SU-DHL-6 (cell line): ENCODE results near the gene PPP1R37.

Experiments
- H2AFZ ChIP-seq: fragments of 200-600 bp; sonication (generic); 2 replicates; pipeline ENCODE4 v1.6.1; 2014; ENCODE audit warnings: low read depth, mild to moderate bottlenecking, moderate library complexity, mixed read lengths, antibody characterized with exemption, low read length; ENCODE audit not compliant: severe bottlenecking
- H3F3A ChIP-seq: fragments of 200-600 bp; shearing (Covaris generic); 2 replicates; pipeline ENCODE4 v1.6.0; 2016; ENCODE audit warnings: antibody characterized with exemption, mild to moderate bottlenecking; ENCODE audit not compliant: insufficient read depth
- H3K27ac ChIP-seq: fragments of 200-600 bp; sonication (generic); 2 replicates; pipeline ENCODE4 v1.5.1; 2016; ENCODE audit warnings: low read depth, mild to moderate bottlenecking, low read length, moderate library complexity, mixed read lengths
- H3K27me3 ChIP-seq: fragments of 200-600 bp; sonication (generic), shearing (Covaris generic); 2 replicates; pipeline ENCODE4 v1.6.0; 2014; ENCODE audit warnings: mild to moderate bottlenecking, low read length
- H3K36me3 ChIP-seq: fragments of 200-600 bp; sonication (generic); 2 replicates; pipeline ENCODE4 v1.6.1; 2014; ENCODE audit warnings: mild to moderate bottlenecking, low read length, mixed read lengths
- H3K4me2 ChIP-seq: fragments of 300-600, 200-600 bp; shearing (Covaris generic), sonication (generic); 2 replicates; pipeline ENCODE4 v1.6.0; 2014; ENCODE audit warnings: low read length, low read depth, mild to moderate bottlenecking; ENCODE audit not compliant: poor library complexity, severe bottlenecking
- H3K4me3 ChIP-seq: fragments of 200-600 bp; sonication (generic); 2 replicates; pipeline ENCODE4 v1.5.1; 2014; ENCODE audit warnings: antibody characterized with exemption, low read length, mild to moderate bottlenecking, mixed read lengths; ENCODE audit not compliant: insufficient read depth, poor library complexity, severe bottlenecking
- H3K79me2 ChIP-seq: fragments of 200-600 bp; sonication (generic); 2 replicates; pipeline ENCODE4 v1.6.1; 2014; ENCODE audit warnings: mild to moderate bottlenecking, low read length, moderate library complexity; ENCODE audit not compliant: insufficient read depth
- H3K9ac ChIP-seq: fragments of 200-600 bp; sonication (generic); 2 replicates; pipeline ENCODE4 v1.7.0; 2014; ENCODE audit warnings: mild to moderate bottlenecking, low read length
- H3K9me2 ChIP-seq: fragments of 200-600 bp; sonication (generic); replicated peaks from 2 replicates; pipeline ENCODE4 v1.6.1; 2014; ENCODE audit warnings: low read length; ENCODE audit not compliant: insufficient read depth
- H3K9me3 ChIP-seq: fragments of 200-600 bp; sonication (generic); 2 replicates; pipeline ENCODE4 v1.6.1; 2014; ENCODE audit warnings: low read length, mixed read lengths; ENCODE audit not compliant: insufficient read depth
- H4K20me1 ChIP-seq: fragments of 200-600 bp; sonication (generic); 2 replicates; pipeline ENCODE4 v1.6.1; 2014; ENCODE audit warnings: low read depth, mild to moderate bottlenecking, antibody characterized with exemption, low read length, moderate library complexity, mixed read lengths
- CTCF ChIP-seq: fragments of 200-600 bp; sonication (generic); IDR thresholded peaks from one replicate; pipeline ENCODE4 v1.5.1; 2017; ENCODE audit warnings: antibody characterized with exemption, mild to moderate bottlenecking, low read length, moderate library complexity; ENCODE audit not compliant: insufficient read depth, poor library complexity, severe bottlenecking
- EZH2phosphoT487 ChIP-seq: fragments of 200-600 bp; sonication (generic), shearing (Covaris generic); conservative IDR thresholded peaks from 2 replicates; pipeline ENCODE4 v1.6.1; 2018; ENCODE audit warnings: mild to moderate bottlenecking, antibody characterized with exemption, low read length, moderate library complexity, mixed read lengths

PPP1R37 gene

GRCh38 chr19:45187421-45188100, 94.6 kb downstream of the PPP1R37 start:
- Histone ChIP-seq H3K27ac (no peak overlapping the region), H4K20me1 (no peaks in the 10 kb centered on the region), H2AFZ (no peak overlapping the region), H3K36me3 (no peaks in the 10 kb centered on the region), H3K27me3 (no peaks in the 10 kb centered on the region), H3K4me3 (no peak overlapping the region), H3K9me2 (no peaks in the 10 kb centered on the region), H3K9me3 (no peaks in the 10 kb centered on the region), H3K79me2 (no peaks in the 10 kb centered on the region), H3K4me2 (no peak overlapping the region), H3F3A (no peaks in the 10 kb centered on the region), H3K9ac (no peak overlapping the region)
- TF ChIP-seq EZH2phosphoT487 (no peak), CTCF (peak; percentile 34)

GRCh38 chr19:45189971-45190370, 97.0 kb downstream of the PPP1R37 start:
- no peak overlapping the region for H2AFZ ChIP-seq
- TF ChIP-seq CTCF (no peak), EZH2phosphoT487 (no peak)
- no peaks in the 10 kb centered on the region for H3F3A ChIP-seq
- H4K20me1 ChIP-seq = no peaks in the 10 kb centered on the region
- H3K27ac ChIP-seq = no peak overlapping the region
- no peak overlapping the region for H3K9ac ChIP-seq
- no peaks in the 10 kb centered on the region for H3K36me3 ChIP-seq
- no peak overlapping the region for H3K4me3 ChIP-seq
- no peaks in the 10 kb centered on the region for H3K79me2 ChIP-seq
- H3K27me3 ChIP-seq = no peaks in the 10 kb centered on the region
- no peaks in the 10 kb centered on the region for H3K9me3 ChIP-seq
- no peak overlapping the region for H3K4me2 ChIP-seq
- no peaks in the 10 kb centered on the region for H3K9me2 ChIP-seq

- Histone ChIP-seq H3K79me2 (no peaks in the 10 kb centered on the region), H3K9me3 (no peaks in the 10 kb centered on the region), H3K36me3 (no peaks in the 10 kb centered on the region), H4K20me1 (no peaks in the 10 kb centered on the region), H3K27me3 (no peaks in the 10 kb centered on the region), H2AFZ (no peak overlapping the region), H3K4me3 (no peak overlapping the region), H3K9me2 (no peaks in the 10 kb centered on the region), H3F3A (no peaks in the 10 kb centered on the region), H3K9ac (no peak overlapping the region), H3K4me2 (no peak overlapping the region), H3K27ac (no peak overlapping the region)
- TF ChIP-seq CTCF (no peak), EZH2phosphoT487 (no peak)
Measured at GRCh38 chr19:45191375-45191774, 98.4 kb downstream of the PPP1R37 start.
